NCI-H2107 (cell line): ENCODE results near the gene PIK3R3.
"Not testable (repeated sequence)": the region's sequence is repeated elsewhere in the genome, so short reads cannot be mapped to it uniquely, and the experiment has no call there.

ENCODE experiments used
- DNase-seq: peaks from one replicate; lab custom pipeline; 2025; lab: John Stamatoyannopoulos, UW

PIK3R3 gene

DNA sequence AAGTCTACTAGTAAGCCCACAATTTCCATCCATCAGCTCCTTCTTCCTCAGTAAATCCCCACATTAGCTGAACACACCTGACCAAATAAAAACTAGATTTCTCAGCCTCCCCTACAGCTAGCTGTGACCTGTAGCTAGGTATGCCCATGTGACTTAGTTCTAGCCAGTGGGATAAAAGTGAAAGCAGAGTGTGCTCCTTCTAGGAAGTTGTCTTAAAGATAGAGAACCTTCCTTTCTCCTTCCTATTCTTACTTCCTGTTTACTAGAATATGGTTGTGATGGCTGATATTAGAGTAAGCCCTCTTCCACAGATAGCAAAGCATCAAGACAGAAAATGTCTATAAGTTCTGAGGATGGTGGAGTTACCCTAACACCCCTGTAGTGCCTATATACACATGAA, 67.0 kb downstream of the PIK3R3 start:
- no peak for DNase-seq

DNA sequence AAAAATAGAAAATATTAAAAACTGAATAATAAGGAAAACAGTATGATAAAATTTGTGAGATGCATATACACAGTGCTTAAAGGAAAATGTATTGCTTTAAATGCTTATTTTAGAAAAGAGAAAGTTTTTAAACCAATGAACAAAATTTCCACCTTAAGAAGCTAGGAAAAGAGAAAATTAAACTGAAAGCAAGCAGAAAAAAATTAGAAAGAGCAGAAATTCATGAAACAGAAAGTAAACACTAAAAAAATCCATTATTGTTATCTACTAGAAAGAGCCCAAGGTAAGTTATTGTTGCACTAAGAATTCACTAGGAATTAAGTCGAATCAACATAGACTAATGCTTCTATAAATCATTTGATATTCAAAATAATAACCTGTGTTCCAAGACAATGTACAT, 67.7 kb downstream of the PIK3R3 start:
- no peak for DNase-seq

DNA sequence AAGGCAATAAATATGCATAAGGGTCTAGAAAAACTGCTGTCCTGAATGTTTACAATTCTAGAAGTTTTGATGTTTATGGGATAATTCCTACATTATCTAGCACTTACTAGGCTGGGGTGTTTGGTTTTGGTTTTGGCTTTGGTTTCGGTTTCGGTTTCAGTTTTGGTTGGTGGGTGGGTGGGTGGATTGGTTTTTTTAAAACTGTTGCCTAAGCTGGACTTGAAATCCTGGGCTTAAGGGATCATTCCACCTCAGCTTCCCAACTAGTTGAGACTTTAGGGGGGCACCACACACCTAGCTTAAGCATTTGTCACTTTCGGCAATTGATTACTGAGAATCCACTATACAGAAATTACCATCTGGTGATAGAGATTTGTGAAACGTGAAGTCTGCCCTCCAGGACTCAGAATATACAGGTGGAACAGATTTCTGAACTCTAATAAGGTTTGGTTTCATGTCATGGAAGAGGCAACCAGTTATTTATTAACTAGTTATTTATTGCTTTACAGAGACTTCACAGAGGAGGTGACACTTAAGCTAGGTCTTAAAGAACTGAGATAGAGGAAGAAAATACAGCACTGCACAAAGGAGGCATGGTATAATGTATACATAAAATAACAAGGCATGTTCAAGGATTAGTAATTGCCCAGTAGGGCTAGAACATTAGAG, 69.6 kb downstream of the PIK3R3 start:
- no peak for DNase-seq

DNA sequence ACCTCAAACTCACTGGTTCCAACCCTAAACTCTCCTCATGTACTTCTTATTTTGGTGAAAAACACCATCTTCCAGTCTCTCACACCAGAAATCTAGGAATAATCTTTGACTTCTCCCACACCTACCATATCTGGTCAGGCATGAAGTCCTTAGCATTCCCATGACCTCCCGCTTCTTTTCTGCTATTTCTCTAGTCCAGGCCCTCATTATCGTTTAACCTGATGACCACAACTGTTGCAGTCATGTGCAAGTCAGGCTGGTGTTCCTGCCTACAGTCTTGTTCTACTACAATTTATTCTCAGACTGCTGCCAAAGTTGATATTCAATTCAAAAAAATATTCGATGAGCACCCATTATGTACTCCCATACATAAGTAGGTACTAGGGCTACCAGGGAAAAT, 71.3 kb downstream of the PIK3R3 start:
- DNase-seq: no peak

DNA sequence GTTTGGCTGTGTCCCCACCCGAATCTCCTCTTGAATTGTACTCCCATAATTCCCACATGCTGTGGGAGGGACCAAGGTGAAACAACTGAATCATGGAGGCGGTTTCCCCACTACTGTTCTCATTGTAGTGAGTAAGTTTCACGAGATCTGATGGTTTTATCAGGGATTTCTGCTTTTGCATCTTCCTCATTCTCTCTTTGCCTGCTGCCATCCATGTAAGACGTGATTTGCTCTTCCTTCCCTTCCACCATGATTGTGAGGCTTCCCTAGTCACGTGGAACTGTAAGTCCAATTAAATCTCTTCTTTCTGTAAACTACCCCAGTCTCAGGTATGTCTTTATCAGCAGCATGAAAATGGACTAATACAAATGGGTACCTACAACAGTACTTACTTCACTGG, 73.5 kb downstream of the PIK3R3 start:
- DNase-seq: no peak

DNA sequence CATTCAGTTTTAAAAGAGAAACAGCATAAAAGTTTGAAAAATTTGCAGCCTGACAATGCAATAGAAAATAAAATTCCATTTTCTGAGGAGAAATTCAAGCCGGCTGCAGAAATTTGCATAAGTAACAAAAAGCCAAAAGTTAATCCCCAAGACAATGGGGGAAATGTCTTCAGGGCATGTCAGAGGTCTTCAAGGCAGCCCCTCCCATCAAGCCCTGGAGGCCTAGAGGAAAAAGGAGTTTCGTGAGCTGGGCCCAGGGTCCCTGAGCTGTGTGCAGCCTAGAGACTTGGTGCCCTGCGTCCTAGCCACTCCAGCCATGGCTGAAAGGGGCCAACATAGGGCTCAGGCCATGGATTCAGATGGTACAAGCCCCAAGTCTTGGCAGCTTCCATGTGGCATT, 74.6 kb downstream of the PIK3R3 start:
- no peak for DNase-seq

DNA sequence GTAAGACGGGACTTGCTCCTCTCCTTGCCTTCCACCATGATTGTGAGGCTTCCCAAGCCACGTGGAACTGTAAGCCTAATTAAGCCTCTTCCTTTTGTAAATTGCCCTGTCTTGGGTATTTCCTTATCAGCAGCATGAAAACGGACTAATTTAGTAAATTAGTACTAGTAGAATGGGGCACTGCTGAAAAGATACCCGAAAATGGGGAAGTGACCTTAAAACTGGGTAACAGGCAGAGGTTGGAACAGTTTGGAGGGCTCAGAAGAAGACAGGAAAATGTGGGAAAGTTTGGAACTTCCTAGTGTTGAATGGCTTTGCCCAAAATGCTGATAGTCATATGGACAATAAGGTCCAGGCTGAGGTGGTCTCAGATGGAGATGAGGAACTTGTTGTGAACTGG, 75.2 kb downstream of the PIK3R3 start:
- DNase-seq: not testable (repeated sequence)

DNA sequence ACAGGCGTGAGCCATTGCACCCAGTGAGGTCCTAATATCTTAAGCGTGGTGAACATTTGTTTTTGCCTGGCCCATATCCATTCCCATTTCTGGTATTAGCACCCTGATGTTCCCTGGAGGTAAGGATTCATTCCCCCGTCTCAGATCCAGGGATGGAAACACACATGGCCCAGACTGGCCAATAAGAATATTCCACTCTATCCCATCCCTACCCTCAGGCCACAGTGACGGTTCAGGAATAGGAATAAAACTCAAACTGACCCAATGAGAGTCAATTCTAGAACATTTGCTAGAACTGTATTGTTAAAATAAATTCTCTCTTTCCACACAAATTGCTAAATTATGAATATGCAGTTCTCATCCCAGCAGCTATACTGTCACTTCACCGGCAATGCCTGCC, 76.1 kb downstream of the PIK3R3 start:
- no peak for DNase-seq

DNA sequence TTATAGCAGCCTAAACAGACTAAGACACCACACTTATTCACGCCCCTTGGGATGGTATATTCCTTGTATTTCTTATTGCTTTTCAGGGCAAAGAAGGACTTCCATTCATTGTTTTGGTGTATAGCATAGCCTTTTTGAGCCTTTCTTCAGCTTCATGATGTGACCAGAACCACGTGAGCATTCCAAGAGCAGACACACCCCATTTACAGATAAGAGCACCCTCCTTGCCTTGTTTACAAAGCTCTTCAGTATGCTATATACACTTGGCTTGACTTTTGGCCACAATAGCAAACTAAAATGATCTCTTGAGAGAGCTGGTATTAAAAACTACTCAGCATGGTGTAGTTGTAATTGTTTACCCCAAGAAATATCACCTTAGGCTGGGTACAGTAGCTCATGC, 78.7 kb downstream of the PIK3R3 start:
- DNase-seq: no peak

DNA sequence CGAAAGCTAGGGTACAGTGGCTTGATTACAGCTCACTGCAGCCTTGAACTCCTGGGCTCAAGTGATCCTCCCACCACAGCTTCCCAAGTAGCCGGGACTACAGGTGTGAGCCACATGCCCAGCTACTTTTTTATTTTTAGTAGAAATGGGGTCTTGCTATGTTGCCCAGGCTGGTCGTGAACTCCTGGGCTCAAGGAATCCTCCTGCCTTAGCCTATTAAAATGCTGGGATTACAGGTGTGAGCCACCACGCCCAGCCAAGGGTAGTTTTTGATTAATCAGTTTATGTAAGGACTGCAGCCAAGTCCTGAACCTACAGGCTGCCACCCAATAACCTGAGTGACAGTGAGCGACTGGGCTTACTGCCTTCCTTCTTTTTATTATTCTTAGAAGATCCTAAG, 88.3 kb downstream of the PIK3R3 start:
- DNase-seq: no peak

DNA sequence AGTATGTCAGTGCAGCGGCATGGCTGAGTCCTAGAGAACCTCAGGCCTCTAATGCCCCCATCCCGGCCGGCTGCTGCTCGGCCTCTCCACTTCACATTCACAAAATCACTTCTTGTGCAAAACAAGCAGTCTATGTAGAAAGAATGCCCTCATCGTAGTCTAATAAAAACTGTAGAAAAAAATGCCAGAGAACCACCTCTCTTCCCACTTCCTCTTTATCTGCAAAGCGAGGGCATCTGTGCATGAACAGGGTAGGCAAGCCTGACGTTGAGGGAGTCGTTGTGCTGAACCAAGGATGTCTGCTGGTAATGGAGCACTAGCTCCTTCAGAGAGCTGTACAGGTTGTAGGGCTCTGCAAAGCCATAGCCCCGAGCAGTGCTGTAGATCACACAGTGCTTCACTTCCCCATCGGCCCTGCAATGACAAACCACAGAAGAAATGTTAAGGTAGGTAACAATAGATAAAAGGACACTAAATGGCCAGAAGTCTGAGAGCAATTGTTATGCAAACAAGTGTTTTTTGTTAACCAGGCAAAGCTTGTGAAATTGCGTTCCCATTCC, 88.9 kb downstream of the PIK3R3 start:
- DNase-seq: no peak

DNA sequence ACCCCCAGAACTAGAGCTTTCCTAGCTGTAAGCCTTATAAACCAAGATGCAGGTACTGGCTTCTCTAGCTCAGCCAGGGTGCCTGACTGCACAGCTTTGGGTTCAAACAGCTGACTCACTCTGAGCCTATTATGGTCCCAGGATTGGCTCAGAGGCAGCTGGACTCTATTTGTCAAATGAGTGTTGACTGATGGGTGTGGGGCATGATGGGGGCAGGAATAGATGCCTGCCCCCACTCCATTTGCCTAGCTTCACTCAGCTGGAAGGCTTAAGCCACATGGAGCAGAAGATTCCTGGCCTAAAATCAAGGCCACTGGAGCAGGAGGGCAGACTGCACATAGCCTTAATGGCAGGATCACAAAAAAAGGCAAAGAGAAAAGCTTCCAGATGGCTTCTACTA, 90.5 kb downstream of the PIK3R3 start:
- no peak for DNase-seq

DNA sequence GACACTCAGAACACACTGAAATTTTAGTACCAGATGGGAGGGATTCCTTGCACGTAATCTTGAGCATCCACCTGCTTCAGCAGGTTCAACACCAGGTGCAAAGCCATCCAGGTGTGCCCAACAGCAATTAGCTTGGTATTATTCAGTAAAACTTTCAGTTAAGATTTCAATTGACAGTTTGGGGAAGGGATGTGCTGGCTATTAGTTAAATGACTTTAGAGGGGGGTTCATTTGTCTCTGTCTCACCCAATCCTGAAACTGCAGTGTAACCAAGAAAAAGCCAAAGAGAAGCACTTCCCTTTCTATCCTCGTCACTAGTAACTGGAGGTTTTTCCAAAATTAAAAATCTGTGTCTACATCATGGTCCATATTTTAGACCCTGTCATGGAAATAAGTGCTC, 90.9 kb downstream of the PIK3R3 start:
- no peak for DNase-seq

DNA sequence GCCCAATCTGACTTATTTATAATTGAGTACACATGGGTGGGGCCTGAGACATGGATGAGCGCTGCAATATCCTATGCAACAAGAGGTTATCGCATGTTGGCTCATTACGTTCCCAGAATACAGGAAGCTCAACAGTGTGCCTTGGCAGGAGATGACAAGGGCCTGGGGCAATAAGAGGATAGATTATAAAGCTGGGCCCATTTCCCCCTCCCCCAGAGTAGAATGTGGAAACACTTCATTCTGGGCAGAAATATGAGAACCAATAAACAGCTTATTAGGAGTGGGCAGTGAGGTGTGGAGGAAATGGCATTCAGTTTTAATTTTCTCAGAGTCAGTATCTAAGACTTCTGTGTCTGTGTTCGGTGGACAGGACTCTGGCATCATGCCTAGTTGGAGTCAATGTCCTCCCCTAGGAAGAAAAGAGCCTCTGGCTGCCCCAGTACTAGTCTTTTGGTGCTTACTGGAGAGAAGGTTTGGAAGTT, 92.8 kb downstream of the PIK3R3 start:
- no peak for DNase-seq

DNA sequence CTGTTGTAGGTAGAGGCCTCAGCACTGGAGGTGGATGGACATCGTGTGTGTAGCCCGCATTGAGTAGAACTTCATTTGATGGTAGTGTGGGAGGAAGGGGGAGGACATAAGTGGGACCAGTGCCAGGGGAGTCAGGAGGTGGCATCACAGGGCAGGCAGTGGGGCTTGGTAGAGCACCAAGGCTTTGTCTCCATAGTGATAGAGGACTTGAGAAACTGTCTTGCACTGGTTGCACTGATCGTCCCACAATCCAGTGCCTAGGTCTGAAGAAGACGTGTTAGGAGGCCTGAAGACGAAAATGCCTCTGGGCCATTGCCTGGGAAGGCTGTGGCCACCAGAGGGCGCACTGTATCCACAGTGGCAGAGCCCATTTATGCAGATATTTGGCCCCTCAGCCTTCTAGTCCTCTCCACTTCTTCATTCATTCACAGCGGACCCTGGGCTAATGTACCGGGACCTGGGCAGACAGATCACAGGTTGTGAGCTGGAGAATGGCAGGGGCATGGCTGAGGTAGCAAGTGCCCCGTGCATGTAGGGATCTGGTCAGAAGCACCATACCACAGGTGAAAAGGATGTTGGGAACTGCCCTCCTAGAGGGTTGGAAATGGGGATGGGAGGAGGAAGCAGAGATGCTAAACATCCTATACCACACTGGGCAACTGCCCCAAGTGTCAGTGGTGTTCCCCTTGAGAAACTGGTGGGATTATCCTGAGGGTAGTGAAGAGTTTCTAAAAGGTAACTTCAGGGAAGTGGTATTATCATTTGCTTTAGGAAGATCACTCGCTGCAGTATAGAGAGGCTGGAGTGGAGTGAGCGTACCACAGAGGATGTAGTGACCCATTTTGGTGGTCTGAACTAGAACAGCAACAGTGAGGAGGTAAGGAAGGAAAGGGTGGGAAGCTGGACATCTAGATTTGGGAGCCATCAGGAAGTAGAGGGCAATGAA, 95.3 kb downstream of the PIK3R3 start:
- peak; percentile 84 for DNase-seq

DNA sequence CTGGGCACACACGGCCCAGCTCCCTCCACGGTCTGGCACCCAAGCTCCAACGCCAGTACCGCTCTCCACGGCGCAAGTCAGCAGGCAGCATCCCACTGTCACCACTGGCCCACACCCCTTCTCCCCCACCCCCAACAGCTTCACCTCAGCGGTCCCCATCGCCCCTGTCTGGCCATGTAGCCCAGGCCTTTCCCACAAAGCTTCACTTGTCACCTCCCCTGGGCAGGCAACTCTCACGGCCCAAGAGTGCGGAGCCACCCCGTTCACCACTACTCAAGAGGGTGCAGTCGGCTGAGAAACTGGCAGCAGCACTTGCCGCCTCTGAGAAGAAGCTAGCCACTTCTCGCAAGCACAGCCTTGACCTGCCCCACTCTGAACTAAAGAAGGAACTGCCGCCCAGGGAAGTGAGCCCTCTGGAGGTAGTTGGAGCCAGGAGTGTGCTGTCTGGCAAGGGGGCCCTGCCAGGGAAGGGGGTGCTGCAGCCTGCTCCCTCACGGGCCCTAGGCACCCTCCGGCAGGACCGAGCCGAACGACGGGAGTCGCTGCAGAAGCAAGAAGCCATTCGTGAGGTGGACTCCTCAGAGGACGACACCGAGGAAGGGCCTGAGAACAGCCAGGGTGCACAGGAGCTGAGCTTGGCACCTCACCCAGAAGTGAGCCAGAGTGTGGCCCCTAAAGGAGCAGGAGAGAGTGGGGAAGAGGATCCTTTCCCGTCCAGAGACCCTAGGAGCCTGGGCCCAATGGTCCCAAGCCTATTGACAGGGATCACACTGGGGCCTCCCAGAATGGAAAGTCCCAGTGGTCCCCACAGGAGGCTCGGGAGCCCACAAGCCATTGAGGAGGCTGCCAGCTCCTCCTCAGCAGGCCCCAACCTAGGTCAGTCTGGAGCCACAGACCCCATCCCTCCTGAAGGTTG, 97.6 kb downstream of the PIK3R3 start:
- DNase-seq: no peak

DNA sequence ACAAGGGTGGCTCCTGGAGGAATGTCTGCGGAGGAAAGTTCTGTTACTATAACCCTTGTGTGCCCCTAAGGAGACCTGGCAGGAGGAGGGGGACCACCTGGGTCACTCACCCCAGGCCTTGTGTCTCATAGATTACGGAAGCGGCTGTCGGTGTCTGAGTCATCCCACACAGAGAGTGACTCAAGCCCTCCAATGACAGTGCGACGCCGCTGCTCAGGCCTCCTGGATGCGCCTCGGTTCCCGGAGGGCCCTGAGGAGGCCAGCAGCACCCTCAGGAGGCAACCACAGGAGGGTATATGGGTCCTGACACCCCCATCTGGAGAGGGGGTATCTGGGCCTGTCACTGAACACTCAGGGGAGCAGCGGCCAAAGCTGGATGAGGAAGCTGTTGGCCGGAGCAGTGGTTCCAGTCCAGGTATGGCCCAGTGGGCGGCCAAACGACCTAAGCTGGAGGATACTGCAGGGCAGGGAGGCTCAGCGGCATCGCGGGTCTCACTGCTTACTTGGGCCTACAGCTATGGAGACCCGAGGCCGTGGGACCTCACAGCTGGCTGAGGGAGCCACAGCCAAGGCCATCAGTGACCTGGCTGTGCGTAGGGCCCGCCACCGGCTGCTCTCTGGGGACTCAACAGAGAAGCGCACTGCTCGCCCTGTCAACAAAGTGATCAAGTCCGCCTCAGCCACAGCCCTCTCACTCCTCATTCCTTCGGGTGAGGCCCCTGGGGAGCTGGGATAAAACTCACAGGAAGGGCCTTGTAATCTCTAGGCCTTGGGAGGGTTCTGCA, 101.4 kb downstream of the PIK3R3 start:
- no peak for DNase-seq

DNA sequence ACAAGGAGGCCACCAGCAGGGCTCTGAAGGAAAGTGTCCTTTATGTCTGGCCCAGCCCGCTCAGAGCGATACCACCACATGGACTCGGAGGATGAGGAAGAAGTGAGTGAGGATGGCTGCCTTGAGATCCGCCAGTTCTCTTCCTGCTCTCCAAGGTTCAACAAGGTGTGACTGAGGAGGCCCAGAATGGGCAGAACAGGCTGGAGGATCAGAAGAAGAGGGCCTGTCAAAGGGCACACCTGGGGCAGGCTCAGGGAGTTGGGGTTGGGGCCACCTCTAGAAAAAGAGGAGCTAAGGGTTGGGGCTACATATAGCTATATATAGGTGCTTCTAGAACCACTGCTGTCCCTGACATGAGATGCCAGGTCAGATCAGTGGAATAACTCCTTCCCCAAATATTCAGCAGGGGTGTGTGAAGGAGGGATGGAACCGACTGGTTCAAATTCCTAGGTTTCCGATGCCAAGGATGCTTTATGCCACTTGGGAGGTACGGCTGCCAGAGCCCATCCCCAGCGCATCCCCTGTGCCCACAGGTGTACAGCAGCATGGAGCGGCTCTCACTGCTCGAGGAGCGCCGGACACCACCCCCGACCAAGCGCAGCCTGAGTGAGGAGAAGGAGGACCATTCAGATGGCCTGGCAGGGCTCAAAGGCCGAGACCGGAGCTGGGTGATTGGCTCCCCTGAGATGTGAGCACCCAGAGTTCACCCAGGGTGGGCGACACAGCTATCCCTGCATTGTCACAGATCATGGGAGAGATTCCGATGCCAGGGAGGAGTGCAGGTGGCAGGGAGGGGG, 102.2 kb downstream of the PIK3R3 start:
- DNase-seq: no peak

DNA sequence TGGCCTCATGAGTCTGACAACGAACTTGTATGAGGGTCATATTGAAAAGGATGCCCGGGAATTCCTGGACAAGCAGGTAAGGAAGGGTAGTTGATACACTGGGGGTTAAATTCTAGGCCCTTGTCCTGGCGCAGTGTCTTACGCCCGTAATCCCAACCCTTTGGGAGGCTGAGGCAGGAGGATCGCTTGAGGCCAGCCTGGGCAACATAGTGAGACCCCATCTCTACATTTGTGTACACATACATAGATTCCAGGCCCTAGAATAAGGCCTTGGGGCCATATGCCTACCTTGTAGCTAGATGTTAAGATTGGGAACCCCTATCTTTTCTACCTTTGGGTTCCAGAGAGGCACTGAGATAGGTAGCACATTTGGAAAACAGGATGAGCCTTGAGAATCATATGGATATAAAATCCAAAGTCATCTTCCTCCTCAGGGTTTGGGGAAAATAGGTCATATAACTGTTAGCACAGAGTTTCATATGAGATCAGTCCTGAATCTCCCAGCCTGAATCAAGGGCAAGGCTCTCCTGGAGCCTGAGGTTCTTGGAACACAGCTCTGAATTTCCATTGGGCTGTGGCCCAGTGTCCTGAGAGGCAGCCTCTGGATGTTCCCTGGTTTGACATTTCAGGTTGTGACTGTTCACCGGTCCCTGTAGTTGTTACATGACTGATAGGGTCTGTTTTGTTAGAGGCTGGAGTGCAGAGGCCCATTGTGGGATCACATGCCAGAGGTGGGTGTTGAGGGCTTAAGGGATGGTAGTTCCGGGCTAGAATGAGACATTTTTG, 104.4 kb downstream of the PIK3R3 start:
- DNase-seq: no peak

DNA sequence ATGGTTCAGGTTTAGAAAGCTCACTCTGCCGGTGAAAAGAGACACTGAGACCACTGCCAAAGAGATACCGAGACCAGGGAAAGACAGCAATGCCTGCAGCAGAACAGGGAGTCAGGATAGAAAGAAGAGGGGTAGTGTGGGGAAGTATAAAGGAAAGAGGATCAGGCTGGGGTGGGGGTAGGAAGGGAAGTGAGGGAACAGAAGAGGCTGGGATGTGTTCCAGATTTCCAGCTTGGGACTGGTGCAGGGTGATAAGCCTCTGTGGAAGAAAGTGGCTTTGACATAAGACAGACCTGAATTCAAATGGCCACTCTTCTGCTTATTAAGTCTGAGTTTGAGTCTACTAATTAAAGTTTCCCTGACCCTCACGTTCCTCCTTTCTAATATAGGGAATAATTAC, 105.9 kb downstream of the PIK3R3 start:
- no peak for DNase-seq
